SW 1271 (cell line): ENCODE results near the gene SNX9.
"Not testable (repeated sequence)": the region's sequence is repeated elsewhere in the genome, so short reads cannot be mapped to it uniquely, and the experiment has no call there.

ENCODE experiments used
- DNase-seq, 2 experiments: peaks; one replicate each; lab custom pipeline; 2025; lab: John Stamatoyannopoulos, UW

The SNX9 gene

GRCh38 chr6:157954150-157955117 is 131.4 kb downstream of the SNX9 start:
- DNase-seq = no peak

- no peak for DNase-seq
Observed at GRCh38 chr6:157955675-157956074, 132.6 kb downstream of the SNX9 start.

DNA sequence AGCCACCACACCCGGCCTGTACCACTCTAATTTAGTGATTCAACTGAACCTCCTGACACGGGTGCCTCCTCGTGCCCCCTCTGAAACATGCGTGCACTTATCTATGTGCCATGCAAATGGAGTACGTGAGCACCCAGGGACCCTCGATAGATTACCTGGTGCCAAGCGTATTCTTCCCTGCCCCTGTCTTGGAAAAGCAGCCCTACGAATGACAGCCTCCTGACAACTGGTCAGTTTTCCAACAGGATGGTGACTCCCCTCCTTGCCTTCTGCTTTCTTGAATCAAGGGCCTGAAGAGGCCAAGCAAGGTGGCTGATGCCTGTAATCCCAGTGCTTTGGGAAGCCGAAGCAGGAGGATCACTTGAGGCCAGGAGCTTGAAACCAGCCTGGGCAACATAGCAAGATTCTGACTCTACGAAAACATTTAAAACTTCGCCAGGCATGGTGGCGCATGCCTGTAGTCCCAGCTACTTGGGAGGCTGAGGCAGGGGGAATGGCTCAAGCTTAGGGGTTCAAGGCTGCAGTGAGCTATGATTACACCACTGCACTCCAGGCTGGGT is 133.2 kb downstream of the SNX9 start:
- no peak for DNase-seq

GRCh38 chr6:157959451-157960227 is 136.6 kb downstream of the SNX9 start:
- no peak for DNase-seq

DNA sequence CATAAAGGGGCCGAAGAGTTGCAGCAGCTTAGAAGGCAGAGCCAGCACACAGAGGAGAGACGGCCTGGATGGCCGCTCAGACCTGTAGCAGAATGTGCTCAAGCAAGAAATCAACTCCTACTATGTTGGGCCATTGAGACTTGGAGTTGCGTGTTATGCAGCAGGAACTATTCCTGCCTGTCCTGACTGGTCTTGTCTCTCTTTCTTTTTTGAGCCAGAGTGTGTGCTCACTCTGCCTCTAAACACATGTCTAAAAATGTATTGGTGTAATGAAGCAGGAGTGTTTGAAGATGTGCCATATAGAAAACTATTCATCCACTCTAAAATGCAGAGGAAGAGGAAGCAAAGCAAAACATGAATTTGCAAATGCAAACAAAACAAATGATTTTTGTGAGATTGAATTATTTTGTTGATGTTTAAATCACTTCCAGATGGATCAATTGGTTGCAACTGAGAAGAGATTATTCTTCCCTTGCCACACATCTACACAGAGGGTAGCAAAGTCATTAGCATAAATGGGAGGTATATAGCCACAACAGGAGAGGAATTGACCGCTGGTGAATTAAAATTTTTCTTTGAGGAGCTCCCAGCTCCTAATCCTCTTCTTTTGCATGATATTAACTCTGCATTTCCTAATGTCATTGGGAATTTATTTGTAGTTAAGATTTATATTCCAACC is 138.2 kb downstream of the SNX9 start:
- DNase-seq = no peak

- no peak for DNase-seq
Observed at GRCh38 chr6:157961832-157962575, 139.0 kb downstream of the SNX9 start.

- DNase-seq = no peak
Observed at GRCh38 chr6:157962601-157963302, 139.7 kb downstream of the SNX9 start.

DNA sequence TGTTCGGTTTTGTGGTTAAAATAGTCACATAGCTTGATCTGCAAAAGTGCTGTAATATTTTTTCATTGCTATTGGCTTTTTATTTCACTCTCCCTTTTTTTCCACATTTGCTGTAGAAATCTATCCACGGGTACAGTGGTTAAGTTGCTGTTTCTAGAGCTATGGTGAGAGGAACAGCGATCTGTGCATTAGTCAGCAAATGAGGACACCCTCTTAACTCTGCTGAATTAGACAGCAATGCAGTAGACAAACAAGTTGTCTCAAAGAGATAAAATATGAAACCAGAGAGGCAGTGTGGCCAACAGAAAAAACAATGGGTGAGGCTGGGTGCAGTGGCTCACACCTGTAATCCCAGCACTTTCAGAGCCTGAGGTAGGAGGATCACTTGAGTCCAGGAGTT is 141.1 kb downstream of the SNX9 start:
- no peak for DNase-seq

DNA sequence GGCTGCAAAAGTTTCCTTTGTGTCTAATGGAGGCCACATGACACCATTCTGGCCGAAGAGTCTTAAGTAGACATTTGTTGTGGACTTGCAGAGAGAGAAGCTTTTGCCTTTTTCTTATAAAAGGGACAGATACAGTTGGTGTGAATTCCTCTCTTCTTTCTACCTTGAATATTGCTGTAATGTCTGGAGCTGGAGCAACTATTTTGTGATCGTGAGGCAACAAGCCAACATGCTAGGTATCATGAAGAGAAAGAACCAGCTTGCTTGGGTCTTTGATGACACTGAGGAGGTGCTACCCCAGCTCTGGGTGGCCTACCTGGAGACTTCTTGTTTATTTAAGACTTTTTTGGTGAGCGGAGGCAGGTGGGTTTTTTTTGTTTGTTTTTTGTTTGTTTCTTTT is 142.3 kb downstream of the SNX9 start:
- DNase-seq = no peak

- DNase-seq = no peak
Observed at GRCh38 chr6:157966589-157966977, 143.5 kb downstream of the SNX9 start.

- no peak for DNase-seq
Observed at GRCh38 chr6:157967020-157967419, 144.0 kb downstream of the SNX9 start.

- no peak for DNase-seq
Observed at GRCh38 chr6:157967486-157967885, 144.4 kb downstream of the SNX9 start.

GRCh38 chr6:157972177-157972576 is 149.1 kb downstream of the SNX9 start:
- DNase-seq = not testable (repeated sequence)

GRCh38 chr6:157974341-157974894 is 151.4 kb downstream of the SNX9 start:
- DNase-seq = peak in 1 of 2 experiments; percentile 22

DNA sequence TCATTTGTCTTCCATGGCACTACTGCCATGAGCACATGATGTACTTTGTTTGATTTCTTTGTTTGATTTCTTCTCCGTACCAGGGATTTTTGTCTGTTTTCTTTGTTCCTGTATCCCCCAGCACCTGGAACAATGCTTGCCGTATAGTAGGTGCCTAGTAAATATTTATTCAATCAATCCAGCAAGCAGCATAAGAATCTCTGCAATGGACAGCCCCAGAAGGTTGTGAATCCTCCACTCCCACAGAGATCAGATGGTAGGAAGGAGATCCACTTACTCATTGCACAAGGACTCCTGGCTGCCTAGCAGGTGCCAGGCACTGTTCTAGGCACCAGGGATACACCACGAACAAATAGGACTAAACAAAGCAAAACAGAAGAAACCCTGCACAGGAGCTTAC is 151.9 kb downstream of the SNX9 start:
- no peak for DNase-seq

DNA sequence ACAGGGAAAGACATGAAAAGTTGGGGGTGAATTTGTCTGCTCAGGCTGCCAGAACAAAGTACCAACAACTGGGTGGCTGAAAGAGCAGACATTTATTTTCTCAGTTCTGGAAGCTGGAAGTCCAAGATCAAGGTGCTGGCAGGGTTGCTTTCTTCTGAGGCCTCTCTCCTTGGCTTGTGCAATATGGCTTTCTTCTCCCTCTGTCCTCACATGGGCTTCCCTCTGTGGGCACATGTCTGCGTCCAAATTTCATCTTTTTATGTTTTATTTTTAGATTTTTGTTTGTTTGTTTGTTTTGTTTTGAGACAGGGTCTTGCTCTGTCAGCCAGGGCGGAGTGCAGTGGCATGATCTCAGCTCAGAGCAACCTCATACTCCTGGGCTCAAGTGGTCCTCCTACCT is 152.4 kb downstream of the SNX9 start:
- no peak for DNase-seq

- no peak for DNase-seq
Observed at GRCh38 chr6:157976345-157977175, 153.5 kb downstream of the SNX9 start.

DNA sequence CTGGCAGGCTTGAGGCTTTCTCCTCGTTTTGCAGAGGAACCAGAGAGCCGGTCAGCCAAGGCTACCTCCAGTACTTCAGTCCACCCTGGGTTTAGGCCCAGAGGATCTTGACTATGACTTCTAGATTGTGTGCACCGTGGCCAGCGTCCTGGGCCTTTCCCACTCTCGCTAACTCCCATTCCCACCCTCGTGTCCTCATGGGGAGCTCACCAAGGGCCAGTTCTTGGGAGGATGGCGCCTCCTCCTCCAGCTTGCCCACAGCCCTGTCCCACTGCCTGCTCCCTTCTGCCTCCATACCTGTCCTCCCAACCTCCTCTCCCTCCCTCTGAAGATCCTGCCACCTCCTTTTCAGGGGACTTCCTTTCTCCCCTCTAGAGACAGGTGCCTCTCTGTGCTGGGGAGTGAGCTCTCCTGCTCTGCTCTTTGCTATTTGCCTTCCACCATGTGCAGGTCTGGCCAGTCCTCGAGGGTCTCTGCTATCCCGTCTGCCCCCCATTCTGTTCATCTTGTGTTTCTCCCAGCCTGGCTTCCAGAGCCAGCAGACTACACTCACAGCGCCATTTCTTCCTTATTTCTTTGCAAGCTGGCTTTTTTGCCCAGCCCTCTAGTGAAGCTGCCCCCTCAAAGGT is 154.2 kb downstream of the SNX9 start:
- no peak for DNase-seq
